ENCODE data around the gene TINCR.

- TF ChIP-seq POLR2A (IDR thresholded peaks at IDR 0.05) = no peak
- TF ChIP-seq, protein P1, sequence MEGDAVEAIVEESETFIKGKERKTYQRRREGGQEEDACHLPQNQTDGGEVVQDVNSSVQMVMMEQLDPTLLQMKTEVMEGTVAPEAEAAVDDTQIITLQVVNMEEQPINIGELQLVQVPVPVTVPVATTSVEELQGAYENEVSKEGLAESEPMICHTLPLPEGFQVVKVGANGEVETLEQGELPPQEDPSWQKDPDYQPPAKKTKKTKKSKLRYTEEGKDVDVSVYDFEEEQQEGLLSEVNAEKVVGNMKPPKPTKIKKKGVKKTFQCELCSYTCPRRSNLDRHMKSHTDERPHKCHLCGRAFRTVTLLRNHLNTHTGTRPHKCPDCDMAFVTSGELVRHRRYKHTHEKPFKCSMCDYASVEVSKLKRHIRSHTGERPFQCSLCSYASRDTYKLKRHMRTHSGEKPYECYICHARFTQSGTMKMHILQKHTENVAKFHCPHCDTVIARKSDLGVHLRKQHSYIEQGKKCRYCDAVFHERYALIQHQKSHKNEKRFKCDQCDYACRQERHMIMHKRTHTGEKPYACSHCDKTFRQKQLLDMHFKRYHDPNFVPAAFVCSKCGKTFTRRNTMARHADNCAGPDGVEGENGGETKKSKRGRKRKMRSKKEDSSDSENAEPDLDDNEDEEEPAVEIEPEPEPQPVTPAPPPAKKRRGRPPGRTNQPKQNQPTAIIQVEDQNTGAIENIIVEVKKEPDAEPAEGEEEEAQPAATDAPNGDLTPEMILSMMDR (IDR thresholded peaks at IDR 0.05) = no peak
- no peak for TF ChIP-seq EP300 (IDR thresholded peaks at IDR 0.05; ENCODE audit: low read depth)
- TF ChIP-seq POLR2AphosphoS5 (IDR thresholded peaks at IDR 0.05) = no peak
Measured at GRCh38 chr19:5580161-5580571, 12.4 kb upstream of the TINCR start.
